ENCODE data around the gene OTOR. TPM values are rescaled to one million over a fixed set of nuclear protein-coding genes. Genes with fewer than 3 reads are reported as not detected.

Gene OTOR
- total RNA-seq, 6 donors from 2014 or later, result not detected

DNA sequence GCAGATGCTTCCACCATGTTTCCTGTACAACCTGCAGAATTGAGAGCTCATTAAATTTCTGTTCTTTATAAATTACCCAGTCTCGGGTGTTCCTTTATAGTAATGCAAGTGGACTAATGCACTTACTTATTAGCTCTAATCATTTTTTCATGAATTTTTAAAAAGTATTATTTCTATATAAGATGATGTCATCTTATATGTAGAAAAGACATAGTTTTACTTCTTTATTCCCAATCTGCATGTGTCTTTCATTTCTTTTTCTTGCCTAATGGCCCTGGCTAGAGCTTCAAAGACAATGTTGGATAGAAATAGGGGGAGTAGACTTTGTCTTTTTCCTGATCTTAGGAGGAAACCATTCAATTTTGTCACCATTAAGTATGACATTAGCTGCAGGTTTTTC, 27.8 kb downstream of the OTOR start:
- TF ChIP-seq EP300 (IDR thresholded peaks at IDR 0.05) (no peak), POLR2AphosphoS5 (IDR thresholded peaks at IDR 0.05) (no peak), POLR2A (IDR thresholded peaks at IDR 0.05) (no peak)
- TF ChIP-seq, protein P1, sequence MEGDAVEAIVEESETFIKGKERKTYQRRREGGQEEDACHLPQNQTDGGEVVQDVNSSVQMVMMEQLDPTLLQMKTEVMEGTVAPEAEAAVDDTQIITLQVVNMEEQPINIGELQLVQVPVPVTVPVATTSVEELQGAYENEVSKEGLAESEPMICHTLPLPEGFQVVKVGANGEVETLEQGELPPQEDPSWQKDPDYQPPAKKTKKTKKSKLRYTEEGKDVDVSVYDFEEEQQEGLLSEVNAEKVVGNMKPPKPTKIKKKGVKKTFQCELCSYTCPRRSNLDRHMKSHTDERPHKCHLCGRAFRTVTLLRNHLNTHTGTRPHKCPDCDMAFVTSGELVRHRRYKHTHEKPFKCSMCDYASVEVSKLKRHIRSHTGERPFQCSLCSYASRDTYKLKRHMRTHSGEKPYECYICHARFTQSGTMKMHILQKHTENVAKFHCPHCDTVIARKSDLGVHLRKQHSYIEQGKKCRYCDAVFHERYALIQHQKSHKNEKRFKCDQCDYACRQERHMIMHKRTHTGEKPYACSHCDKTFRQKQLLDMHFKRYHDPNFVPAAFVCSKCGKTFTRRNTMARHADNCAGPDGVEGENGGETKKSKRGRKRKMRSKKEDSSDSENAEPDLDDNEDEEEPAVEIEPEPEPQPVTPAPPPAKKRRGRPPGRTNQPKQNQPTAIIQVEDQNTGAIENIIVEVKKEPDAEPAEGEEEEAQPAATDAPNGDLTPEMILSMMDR (IDR thresholded peaks at IDR 0.05), result no peak

DNA sequence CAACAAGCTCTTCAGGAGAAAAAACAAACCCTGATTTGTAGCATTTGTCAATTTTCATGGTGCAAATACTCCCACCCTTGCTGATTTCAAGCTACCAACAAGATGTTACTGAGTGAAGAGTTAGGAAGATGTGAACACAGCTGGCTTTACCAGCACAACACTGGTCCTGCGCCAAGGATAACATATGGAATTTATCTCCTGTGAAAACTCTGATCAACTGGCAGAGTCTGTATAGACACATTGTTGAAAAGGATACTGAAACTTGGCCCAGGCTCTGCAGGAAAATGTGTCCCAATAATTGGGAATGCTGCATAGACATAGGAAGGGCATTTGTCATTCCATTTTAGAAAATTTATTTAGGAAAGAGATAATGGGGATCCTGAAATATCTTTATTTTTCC, 29.0 kb downstream of the OTOR start:
- Histone ChIP-seq H3K4me3 (no peak overlapping the region), H3K36me3 (no peaks in the 10 kb centered on the region), H3K27ac (no peak overlapping the region), H3K9me3 (no peaks in the 10 kb centered on the region), H3K27me3 (no peaks in the 10 kb centered on the region), H3K4me1 (no peaks in the 10 kb centered on the region)
- WGBS, 2 donors, result 81 to 90% methylated on average over 1 of the region's 1 CpG
- TF ChIP-seq, protein P1 (IDR thresholded peaks at IDR 0.05), result no peak
- TF ChIP-seq POLR2A (IDR thresholded peaks at IDR 0.05) (no peak), POLR2AphosphoS5 (IDR thresholded peaks at IDR 0.05) (no peak), EP300 (IDR thresholded peaks at IDR 0.05) (no peak)
- ATAC-seq (ENCODE audit: low FRiP score in 2 of 2), result no peak
- DNase-seq, result no peak

More for the DNA sequence above, 27.8 kb downstream of the OTOR start:
- WGBS, 2 donors, result 77 to 84% methylated on average over 1 of the region's 1 CpG
- H3K27me3 ChIP-seq, result no peaks in the 10 kb centered on the region
- H3K36me3 ChIP-seq, result no peaks in the 10 kb centered on the region
- DNase-seq (no peak), ATAC-seq (ENCODE audit: low FRiP score in 2 of 2) (no peak)
- H3K4me1 ChIP-seq, result no peaks in the 10 kb centered on the region
- H3K4me3 ChIP-seq, result no peak overlapping the region
- H3K27ac ChIP-seq, result no peak overlapping the region
- no peaks in the 10 kb centered on the region for H3K9me3 ChIP-seq

DNA sequence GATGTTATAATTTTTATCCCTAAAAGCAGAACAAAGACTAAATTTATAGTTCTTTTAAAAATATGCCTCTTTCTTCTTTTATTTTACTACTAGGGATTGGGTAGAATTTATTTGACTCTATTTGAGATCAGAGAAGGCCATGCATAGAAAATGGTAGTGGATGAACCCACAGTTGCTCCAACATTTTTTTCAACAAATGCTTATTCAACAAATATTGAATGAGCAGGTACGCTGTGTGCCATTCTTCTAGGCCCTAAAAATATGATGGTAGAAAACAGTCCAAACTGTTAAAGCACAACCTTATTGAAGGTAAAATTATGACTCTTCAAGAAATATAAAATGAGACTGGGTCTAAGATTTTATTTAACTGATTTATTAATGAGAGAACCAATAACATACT, 30.0 kb downstream of the OTOR start:
- no peaks in the 10 kb centered on the region for H3K9me3 ChIP-seq
- H3K36me3 ChIP-seq, result no peaks in the 10 kb centered on the region
- no peaks in the 10 kb centered on the region for H3K27me3 ChIP-seq
- H3K4me3 ChIP-seq, result no peak overlapping the region
- WGBS, 2 donors, result 83 to 91% methylated on average over 1 of the region's 1 CpG
- no peak for DNase-seq
- no peak overlapping the region for H3K27ac ChIP-seq
- TF ChIP-seq EP300 (IDR thresholded peaks at IDR 0.05), result no peak
- TF ChIP-seq POLR2AphosphoS5 (IDR thresholded peaks at IDR 0.05), result no peak
- TF ChIP-seq, protein P1 (IDR thresholded peaks at IDR 0.05), result no peak
- no peak for TF ChIP-seq POLR2A (IDR thresholded peaks at IDR 0.05)
- H3K4me1 ChIP-seq, result no peaks in the 10 kb centered on the region
- ATAC-seq (ENCODE audit: low FRiP score in 2 of 2), result no peak

DNA sequence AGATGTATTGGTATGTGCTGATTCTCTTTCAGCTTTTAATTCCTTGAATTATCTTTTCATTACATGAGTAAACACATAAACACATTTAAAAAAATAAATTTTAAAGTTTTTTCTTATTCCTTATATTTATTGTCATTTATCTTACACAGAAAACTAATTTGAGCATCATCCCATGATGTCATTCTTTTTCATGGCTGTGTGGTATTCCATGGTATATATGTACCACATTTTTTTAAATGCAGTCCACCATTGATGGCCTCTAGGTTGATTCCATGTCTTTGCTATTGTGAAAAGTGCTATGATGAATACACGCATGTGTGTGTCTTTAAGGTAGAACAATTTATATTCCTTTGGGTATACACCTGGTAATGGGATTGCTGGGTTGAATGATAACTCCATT, 33.3 kb downstream of the OTOR start:
- 92 to 96% methylated on average over 1 of the region's 1 CpG for WGBS, 2 donors
- no peak overlapping the region for H3K27ac ChIP-seq
- H3K36me3 ChIP-seq, result no peaks in the 10 kb centered on the region
- H3K4me1 ChIP-seq, result no peaks in the 10 kb centered on the region
- no peak for ATAC-seq (ENCODE audit: low FRiP score in 2 of 2)
- TF ChIP-seq, protein P1 (IDR thresholded peaks at IDR 0.05), result no peak
- TF ChIP-seq POLR2A (IDR thresholded peaks at IDR 0.05) (no peak), POLR2AphosphoS5 (IDR thresholded peaks at IDR 0.05) (no peak), EP300 (IDR thresholded peaks at IDR 0.05) (no peak)
- no peaks in the 10 kb centered on the region for H3K27me3 ChIP-seq
- no peak for DNase-seq
- H3K4me3 ChIP-seq, result no peak overlapping the region
- H3K9me3 ChIP-seq, result no peaks in the 10 kb centered on the region

DNA sequence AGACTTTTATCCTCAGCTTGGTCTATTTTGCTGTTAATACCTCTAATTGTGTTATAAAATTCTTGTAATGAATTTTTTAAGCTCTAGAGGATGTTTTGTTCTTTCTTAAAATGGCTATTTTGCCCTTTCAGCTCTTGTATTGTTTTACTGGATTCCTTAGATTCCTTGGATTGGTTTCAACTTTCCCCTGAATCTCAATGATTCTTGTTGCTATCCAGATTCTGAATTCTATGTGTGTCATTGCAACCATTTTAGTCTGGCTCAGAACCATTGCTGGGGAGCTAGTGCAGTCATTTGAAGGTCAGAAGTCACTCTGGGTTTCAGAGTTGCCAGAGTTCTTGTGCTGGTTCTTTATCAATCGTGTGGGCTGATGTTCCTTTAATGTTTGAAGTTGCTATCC, 37.1 kb downstream of the OTOR start:
- TF ChIP-seq, protein P1 (IDR thresholded peaks at IDR 0.05), result no peak
- TF ChIP-seq POLR2AphosphoS5 (IDR thresholded peaks at IDR 0.05) (no peak), POLR2A (IDR thresholded peaks at IDR 0.05) (no peak), EP300 (IDR thresholded peaks at IDR 0.05) (no peak)
- no peak for ATAC-seq (ENCODE audit: low FRiP score in 2 of 2)
- 59 to 88% methylated on average over 1 of the region's 1 CpG for WGBS, 2 donors
- H3K4me1 ChIP-seq, result no peaks in the 10 kb centered on the region
- no peak overlapping the region for H3K27ac ChIP-seq
- H3K36me3 ChIP-seq, result no peaks in the 10 kb centered on the region
- H3K4me3 ChIP-seq, result no peak overlapping the region
- DNase-seq, result no peak
- no peaks in the 10 kb centered on the region for H3K9me3 ChIP-seq
- H3K27me3 ChIP-seq, result no peaks in the 10 kb centered on the region

Measured in upper lobe of left lung (tissue), 6 donors.